HepG2 (cell line): ENCODE data around the gene CMTM5.

Source experiments
- HDAC2 ChIP-seq: sonication (generic); formaldehyde crosslinking; IDR thresholded peaks from 2 replicates; pipeline ENCODE4 v1.4.0; 2020; ENCODE audit warnings: missing genetic modification reagents
- POLR2A ChIP-seq, 2 experiments: IDR thresholded peaks; 2 replicates each; pipeline ENCODE4 v1.6.1; 2011; ENCODE audit warnings: low read depth in 2 of 2, low read length in 2 of 2, mild to moderate bottlenecking in 1 of 2, moderate library complexity in 1 of 2; ENCODE audit not compliant: insufficient read depth in 1 of 2
- PRPF4 ChIP-seq: fragments of 200-400 bp; formaldehyde crosslinking; IDR thresholded peaks from 2 replicates; pipeline ENCODE4 v1.6.1; 2016; ENCODE audit warnings: low read length, low read depth; ENCODE audit not compliant: poor library complexity, severe bottlenecking
- TBX2 ChIP-seq: sonication (generic); formaldehyde crosslinking; IDR thresholded peaks from 2 replicates; pipeline ENCODE4 v1.5.0; 2020; ENCODE audit warnings: missing genetic modification reagents, mild to moderate bottlenecking, borderline replicate concordance
- TCF7 ChIP-seq: sonication (generic); IDR thresholded peaks from 2 replicates; pipeline ENCODE4 v1.6.1; 2016; ENCODE audit warnings: antibody characterized with exemption, low read depth
- ZNF317 ChIP-seq: sonication (generic); formaldehyde crosslinking; IDR thresholded peaks from 2 replicates; pipeline ENCODE4 v1.5.0; 2020; ENCODE audit warnings: mild to moderate bottlenecking, missing genetic modification reagents
- ZNF335 ChIP-seq: sonication (generic); formaldehyde crosslinking; IDR thresholded peaks from 2 replicates; pipeline ENCODE4 v1.4.0; 2020; ENCODE audit warnings: missing genetic modification reagents
- ZNF549 ChIP-seq: sonication (generic); formaldehyde crosslinking; IDR thresholded peaks from 2 replicates; pipeline ENCODE4 v1.5.0; 2020; ENCODE audit warnings: missing genetic modification reagents
- TF ChIP-seq, protein P1 (sequence below): IDR thresholded peaks from 2 replicates; pipeline ENCODE4 v1.6.1; 2012; ENCODE audit warnings: inconsistent platforms

DNA sequence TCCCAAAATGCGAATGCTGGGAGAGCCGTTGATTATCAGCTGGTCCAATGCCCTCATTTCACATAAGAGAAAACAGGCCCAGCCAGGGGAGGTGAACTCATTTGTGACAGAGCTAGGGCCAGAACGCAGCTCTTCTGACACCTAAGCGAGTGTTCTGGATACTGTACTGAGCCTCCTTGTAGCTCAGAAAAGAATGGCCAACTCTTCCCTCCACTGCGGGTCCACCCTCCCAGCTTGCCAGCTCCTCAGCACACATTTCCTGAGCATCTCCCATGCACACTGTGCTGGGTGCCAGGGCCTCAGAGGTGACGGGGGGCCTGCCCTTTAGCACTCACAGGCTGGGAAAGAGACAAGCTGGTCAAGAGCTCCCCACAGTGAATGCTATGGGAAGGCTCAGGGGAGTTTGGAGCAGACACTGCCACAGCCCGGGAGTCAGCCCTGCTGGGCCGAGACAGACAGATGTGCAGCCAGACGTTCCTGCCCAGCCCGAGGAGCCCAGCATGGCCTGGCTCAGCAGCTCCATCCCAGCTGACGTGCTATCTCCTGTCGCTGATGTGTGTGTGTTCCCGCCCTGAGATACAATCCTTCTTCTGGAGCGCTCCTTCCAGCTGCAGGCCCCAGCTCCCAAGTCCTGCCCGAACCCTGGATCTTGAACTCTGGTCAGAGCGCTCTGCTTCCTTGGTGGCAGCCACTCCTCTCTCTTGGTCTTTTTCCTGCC is 3.5 kb downstream of the CMTM5 start:
- no peak for TF ChIP-seq ZNF549
- TF ChIP-seq ZNF317, result no peak
- no peak for TF ChIP-seq POLR2A (IDR thresholded peaks at IDR 0.05; ENCODE audit: insufficient read depth in 1 of 2, low read depth in 2 of 2, low read length in 2 of 2)
- no peak for TF ChIP-seq TCF7
- TF ChIP-seq PRPF4, result no peak
- no peak for TF ChIP-seq ZNF335 (CRISPR knock-in tag)
- TF ChIP-seq HDAC2 (CRISPR knock-in tag), result no peak
- TF ChIP-seq, protein P1, sequence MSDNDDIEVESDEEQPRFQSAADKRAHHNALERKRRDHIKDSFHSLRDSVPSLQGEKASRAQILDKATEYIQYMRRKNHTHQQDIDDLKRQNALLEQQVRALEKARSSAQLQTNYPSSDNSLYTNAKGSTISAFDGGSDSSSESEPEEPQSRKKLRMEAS, result no peak; the same call in 1 of the 2 replicates
- TF ChIP-seq TBX2 (CRISPR knock-in tag), result no peak
